K562 (cell line): ENCODE data around the gene ACOX1. TPM values are rescaled to one million over a fixed set of nuclear protein-coding genes. Genes with fewer than 3 reads are reported as not detected.

Experiments used
- CAMTA2 ChIP-seq: fragments of 250-450 bp; sonication (Bioruptor Pico); conservative IDR thresholded peaks from 2 replicates; pipeline ENCODE4 v1.5.1; 2022
- COPS2 ChIP-seq: fragments of 450-650 bp; conservative IDR thresholded peaks from 2 replicates; pipeline ENCODE4 v1.6.1; 2016; ENCODE audit warnings: mild to moderate bottlenecking, moderate library complexity
- E2F1 ChIP-seq: sonication (generic); formaldehyde crosslinking; IDR thresholded peaks from 2 replicates; pipeline ENCODE4 v1.8.1; 2023; ENCODE audit warnings: mild to moderate bottlenecking, missing genetic modification reagents, moderate library complexity
- E2F6 ChIP-seq, 2 experiments: IDR thresholded peaks; 2 replicates each; pipeline ENCODE4 v1.6.1; 2011; ENCODE audit warnings: borderline replicate concordance in 1 of 2, control low read depth in 1 of 2, low read depth in 1 of 2, low read length in 1 of 2, mild to moderate bottlenecking in 1 of 2, mixed read lengths in 1 of 2, moderate library complexity in 1 of 2; ENCODE audit not compliant: insufficient read depth in 1 of 2, insufficient read length in 1 of 2, poor library complexity in 1 of 2, severe bottlenecking in 1 of 2; ENCODE audit errors: extremely low read depth in 1 of 2
- FOS ChIP-seq: IDR thresholded peaks from 3 replicates; pipeline ENCODE4 v1.6.1; 2011; ENCODE audit not compliant: insufficient read length; ENCODE audit errors: extremely low read depth
- IFI16 ChIP-seq: fragments of 250-450 bp; sonication (Bioruptor Pico); IDR thresholded peaks from 2 replicates; pipeline ENCODE4 v2.1.2; 2022; ENCODE audit warnings: mild to moderate bottlenecking, inconsistent platforms
- L3MBTL2 ChIP-seq: fragments of 450-650 bp; IDR thresholded peaks from 2 replicates; pipeline ENCODE4 v1.6.1; 2016; ENCODE audit warnings: mild to moderate bottlenecking, moderate library complexity
- MED1 ChIP-seq: sonication (generic); formaldehyde crosslinking; IDR thresholded peaks from 2 replicates; pipeline ENCODE4 v1.8.1; 2023; ENCODE audit warnings: missing genetic modification reagents, borderline replicate concordance
- MYBL2 ChIP-seq, 2 experiments: fragments of 450-650 bp in 1 of 2; sonication (generic) in 1 of 2; formaldehyde crosslinking in 1 of 2; IDR thresholded peaks; 2 replicates each; pipeline versions ENCODE4 v1.6.1 to v1.8.1; 2017 to 2022; ENCODE audit warnings: borderline replicate concordance in 1 of 2, inconsistent platforms in 1 of 2, low read depth in 1 of 2, mild to moderate bottlenecking in 1 of 2, missing genetic modification reagents in 1 of 2, moderate library complexity in 1 of 2
- NCOA2 ChIP-seq, 2 experiments: fragments of 450-650 bp; IDR thresholded peaks; 2 replicates each; pipeline ENCODE4 v1.6.1; 2018; ENCODE audit warnings: mild to moderate bottlenecking in 2 of 2, moderate library complexity in 1 of 2; ENCODE audit not compliant: partially characterized antibody in 2 of 2
- NR3C1 ChIP-seq: sonication (generic); formaldehyde crosslinking; IDR thresholded peaks from 2 replicates; pipeline ENCODE4 v1.8.1; 2022; ENCODE audit warnings: missing genetic modification reagents
- POLR3G ChIP-seq: IDR thresholded peaks from 2 replicates; pipeline ENCODE4 v1.6.1; 2011; ENCODE audit not compliant: insufficient read length, insufficient replicate concordance; ENCODE audit errors: extremely low read depth
- SRSF9 ChIP-seq: fragments of 200-400 bp; formaldehyde crosslinking; IDR thresholded peaks from 2 replicates; pipeline ENCODE4 v1.6.1; 2017; ENCODE audit warnings: low read depth, low read length, borderline replicate concordance
- TAL1 ChIP-seq: fragments of 450-650 bp; IDR thresholded peaks from 2 replicates; pipeline ENCODE4 v1.6.1; 2016; ENCODE audit warnings: mild to moderate bottlenecking
- TRIM28 ChIP-seq: fragments of 450-650 bp; IDR thresholded peaks from 2 replicates; pipeline ENCODE4 v1.6.1; 2017
- ZEB2 ChIP-seq: fragments of 450-650 bp; IDR thresholded peaks from 2 replicates; pipeline ENCODE4 v1.6.1; 2016
- ZNF134 ChIP-seq: fragments of 250-450 bp; sonication (Bioruptor Pico); conservative IDR thresholded peaks from 2 replicates; pipeline ENCODE4 v1.4.0; 2020
- ZNF143 ChIP-seq: sonication (generic); formaldehyde crosslinking; IDR thresholded peaks from 2 replicates; pipeline ENCODE4 v1.9.0; 2022; ENCODE audit warnings: mild to moderate bottlenecking, missing genetic modification reagents
- ZNF232 ChIP-seq: sonication (generic); formaldehyde crosslinking; IDR thresholded peaks from 2 replicates; pipeline ENCODE4 v1.8.0; 2022; ENCODE audit warnings: mild to moderate bottlenecking, missing genetic modification reagents
- ZNF583 ChIP-seq: fragments of 250-450 bp; sonication (Bioruptor Pico); IDR thresholded peaks from 2 replicates; pipeline ENCODE4 v1.4.0; 2020
- polyA plus RNA-seq, 8 experiments: library from polyadenylated mRNA; depleted of rRNA in 4 of 8; stranded (reverse) in 5 of 8; unstranded in 3 of 8; fragments of >200 nt; fragmentation: Nextera tagmentation in 2 of 8; fragmentation: Illumina TruSeq in 1 of 8; extraction: Ambion mirVana in 2 of 8; extraction: Trizol in 1 of 8; gene quantifications; 2 replicates each; pipeline versions ENCODE4 v1.2.1 to v1.2.3, GENCODE V29; 2011 to 2014; ENCODE audit warnings: inconsistent platforms in 1 of 8, missing spikeins in 1 of 8
- total RNA-seq, 7 experiments: library from RNA; depleted of rRNA in 6 of 7; stranded (reverse); fragments of >200 nt in 6 of 7; fragmentation: Illumina TruSeq in 2 of 7; extraction: Trizol in 2 of 7; gene quantifications; 2 replicates each; pipeline versions ENCODE4 v1.2.1 to v1.2.3, GENCODE V29; 2011 to 2021; ENCODE audit warnings: low replicate concordance in 1 of 7
- TF ChIP-seq, protein P1 (sequence below): fragments of 250-450 bp; sonication (Bioruptor Pico); IDR thresholded peaks from 2 replicates; pipeline ENCODE4 v1.6.1; 2021; ENCODE audit warnings: mild to moderate bottlenecking
- TF ChIP-seq, protein P2 (sequence below): fragments of 250-450 bp; sonication (Bioruptor Pico); IDR thresholded peaks from 2 replicates; pipeline ENCODE4 v1.8.0; 2021; ENCODE audit warnings: mild to moderate bottlenecking, moderate library complexity
- TF ChIP-seq, protein P3 (sequence below): fragments of 450-650 bp; conservative IDR thresholded peaks from 2 replicates; pipeline ENCODE4 v1.6.1; 2016; ENCODE audit warnings: missing genetic modification characterization, low read depth, mild to moderate bottlenecking, control low read depth, missing compliant biosample characterization

The ACOX1 gene
- total and polyA plus RNA-seq, 9 of the 15 experiments (the other 6 are each of a cell fraction or from before 2014, with no cell fraction given): 7.8 to 24.1 (median 14.5) TPM

- TF ChIP-seq SRSF9 (no peak), ZNF583 (CRISPR knock-in tag) (no peak), ZNF143 (CRISPR knock-in tag) (no peak), ZNF232 (CRISPR knock-in tag) (no peak), E2F6 (IDR thresholded peaks at IDR 0.05; ENCODE audit: borderline replicate concordance in 1 of 2, extremely low read depth in 1 of 2, insufficient read depth in 1 of 2, insufficient read length in 1 of 2, low read depth in 1 of 2, low read length in 1 of 2, poor library complexity in 1 of 2, severe bottlenecking in 1 of 2) (no peak), NCOA2 (IDR thresholded peaks at IDR 0.05; ENCODE audit: partially characterized antibody in 2 of 2) (no peak), E2F1 (0 out of 2 replicates have a peak, but pooled peaks have one; percentile 39), MED1 (CRISPR knock-in tag) (no peak), TRIM28 (no peak), TAL1 (no peak), COPS2 (no peak), ZEB2 (no peak), IFI16 (CRISPR knock-in tag) (no peak), ZNF134 (no peak), L3MBTL2 (no peak), MYBL2 (IDR thresholded peaks at IDR 0.05; ENCODE audit: low read depth) (no peak), MYBL2 (CRISPR knock-in tag; IDR thresholded peaks at IDR 0.05; ENCODE audit: borderline replicate concordance) (no peak), POLR3G (no peak), NR3C1 (CRISPR knock-in tag) (no peak), FOS (no peak), CAMTA2 (CRISPR knock-in tag) (no peak)
- TF ChIP-seq, protein P1, sequence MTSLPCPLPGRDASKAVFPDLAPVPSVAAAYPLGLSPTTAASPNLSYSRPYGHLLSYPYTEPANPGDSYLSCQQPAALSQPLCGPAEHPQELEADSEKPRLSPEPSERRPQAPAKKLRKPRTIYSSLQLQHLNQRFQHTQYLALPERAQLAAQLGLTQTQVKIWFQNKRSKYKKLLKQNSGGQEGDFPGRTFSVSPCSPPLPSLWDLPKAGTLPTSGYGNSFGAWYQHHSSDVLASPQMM (CRISPR knock-in tag): no peak
- TF ChIP-seq, protein P2, sequence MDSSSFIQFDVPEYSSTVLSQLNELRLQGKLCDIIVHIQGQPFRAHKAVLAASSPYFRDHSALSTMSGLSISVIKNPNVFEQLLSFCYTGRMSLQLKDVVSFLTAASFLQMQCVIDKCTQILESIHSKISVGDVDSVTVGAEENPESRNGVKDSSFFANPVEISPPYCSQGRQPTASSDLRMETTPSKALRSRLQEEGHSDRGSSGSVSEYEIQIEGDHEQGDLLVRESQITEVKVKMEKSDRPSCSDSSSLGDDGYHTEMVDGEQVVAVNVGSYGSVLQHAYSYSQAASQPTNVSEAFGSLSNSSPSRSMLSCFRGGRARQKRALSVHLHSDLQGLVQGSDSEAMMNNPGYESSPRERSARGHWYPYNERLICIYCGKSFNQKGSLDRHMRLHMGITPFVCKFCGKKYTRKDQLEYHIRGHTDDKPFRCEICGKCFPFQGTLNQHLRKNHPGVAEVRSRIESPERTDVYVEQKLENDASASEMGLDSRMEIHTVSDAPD (CRISPR knock-in tag): no peak
- TF ChIP-seq, protein P3, sequence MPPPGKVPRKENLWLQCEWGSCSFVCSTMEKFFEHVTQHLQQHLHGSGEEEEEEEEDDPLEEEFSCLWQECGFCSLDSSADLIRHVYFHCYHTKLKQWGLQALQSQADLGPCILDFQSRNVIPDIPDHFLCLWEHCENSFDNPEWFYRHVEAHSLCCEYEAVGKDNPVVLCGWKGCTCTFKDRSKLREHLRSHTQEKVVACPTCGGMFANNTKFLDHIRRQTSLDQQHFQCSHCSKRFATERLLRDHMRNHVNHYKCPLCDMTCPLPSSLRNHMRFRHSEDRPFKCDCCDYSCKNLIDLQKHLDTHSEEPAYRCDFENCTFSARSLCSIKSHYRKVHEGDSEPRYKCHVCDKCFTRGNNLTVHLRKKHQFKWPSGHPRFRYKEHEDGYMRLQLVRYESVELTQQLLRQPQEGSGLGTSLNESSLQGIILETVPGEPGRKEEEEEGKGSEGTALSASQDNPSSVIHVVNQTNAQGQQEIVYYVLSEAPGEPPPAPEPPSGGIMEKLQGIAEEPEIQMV (tag): no peak
Observed at GRCh38 chr17:76005263-76006149, 26.5 kb upstream of the ACOX1 start (continued).
